Loucy (cell line): ENCODE measurements around the gene NPDC1.

ENCODE experiments used
- H2AFZ ChIP-seq: fragments of 200-600 bp; sonication (generic); 2 replicates; pipeline ENCODE4 v1.6.0; 2016; ENCODE audit warnings: antibody characterized with exemption, mild to moderate bottlenecking, low read length, moderate library complexity
- H3F3A ChIP-seq: fragments of 200-600 bp; 2 replicates; pipeline ENCODE4 v1.6.0; 2016; ENCODE audit warnings: antibody characterized with exemption, low read depth, mild to moderate bottlenecking
- H3K27me3 ChIP-seq: fragments of 200-600 bp; sonication (generic); 2 replicates; pipeline ENCODE4 v1.6.1; 2014; ENCODE audit warnings: low read length, mild to moderate bottlenecking; ENCODE audit not compliant: insufficient read depth, poor library complexity, severe bottlenecking
- H3K36me3 ChIP-seq: fragments of 200-600 bp; sonication (generic); 2 replicates; pipeline ENCODE4 v1.6.1; 2016; ENCODE audit warnings: low read length; ENCODE audit not compliant: insufficient read depth
- H3K4me1 ChIP-seq: fragments of 200-600 bp; sonication (generic); 2 replicates; pipeline ENCODE4 v1.5.1; 2014; ENCODE audit warnings: low read length, mild to moderate bottlenecking; ENCODE audit not compliant: insufficient read depth, poor library complexity, severe bottlenecking
- H3K4me2 ChIP-seq: fragments of 200-600 bp; sonication (generic); 2 replicates; pipeline ENCODE4 v1.6.0; 2014; ENCODE audit warnings: antibody characterized with exemption, low read length, low read depth, mild to moderate bottlenecking; ENCODE audit not compliant: poor library complexity, severe bottlenecking
- H3K4me3 ChIP-seq: fragments of 200-600 bp; sonication (generic); 2 replicates; pipeline ENCODE4 v1.5.1; 2014; ENCODE audit warnings: low read length, mild to moderate bottlenecking, mixed read lengths; ENCODE audit not compliant: poor library complexity, severe bottlenecking
- H3K79me2 ChIP-seq: fragments of 200-600 bp; sonication (generic); 2 replicates; pipeline ENCODE4 v1.6.1; 2014; ENCODE audit warnings: low read length; ENCODE audit not compliant: insufficient read depth
- H3K9ac ChIP-seq: fragments of 200-600 bp; sonication (generic); 2 replicates; pipeline ENCODE4 v1.6.0; 2014; ENCODE audit warnings: mild to moderate bottlenecking, low read depth, low read length, moderate library complexity; ENCODE audit not compliant: poor library complexity, severe bottlenecking
- H3K9me2 ChIP-seq: fragments of 200-600 bp; sonication (generic); replicated peaks from 2 replicates; pipeline ENCODE4 v1.6.1; 2016; ENCODE audit warnings: low read depth, low read length, mixed read lengths
- H3K9me3 ChIP-seq: fragments of 200-600 bp; sonication (generic); 2 replicates; pipeline ENCODE4 v1.6.1; 2014; ENCODE audit warnings: mild to moderate bottlenecking, antibody characterized with exemption, low read length, low read depth; ENCODE audit not compliant: insufficient read depth
- H4K20me1 ChIP-seq: fragments of 200-600 bp; sonication (generic); 2 replicates; pipeline ENCODE4 v1.6.0; 2014; ENCODE audit warnings: antibody characterized with exemption, low read length, mild to moderate bottlenecking; ENCODE audit not compliant: insufficient read depth, poor library complexity, severe bottlenecking
- EZH2phosphoT487 ChIP-seq: fragments of 200-600 bp; IDR thresholded peaks from 2 replicates; pipeline ENCODE4 v1.6.1; 2018; ENCODE audit warnings: antibody characterized with exemption, mild to moderate bottlenecking, moderate library complexity, borderline replicate concordance
- TF ChIP-seq, protein P1 (sequence below): fragments of 200-600 bp; sonication (generic); conservative IDR thresholded peaks from 2 replicates; pipeline ENCODE4 v1.5.1; 2014; ENCODE audit warnings: mild to moderate bottlenecking, antibody characterized with exemption, low read length

Gene NPDC1

DNA sequence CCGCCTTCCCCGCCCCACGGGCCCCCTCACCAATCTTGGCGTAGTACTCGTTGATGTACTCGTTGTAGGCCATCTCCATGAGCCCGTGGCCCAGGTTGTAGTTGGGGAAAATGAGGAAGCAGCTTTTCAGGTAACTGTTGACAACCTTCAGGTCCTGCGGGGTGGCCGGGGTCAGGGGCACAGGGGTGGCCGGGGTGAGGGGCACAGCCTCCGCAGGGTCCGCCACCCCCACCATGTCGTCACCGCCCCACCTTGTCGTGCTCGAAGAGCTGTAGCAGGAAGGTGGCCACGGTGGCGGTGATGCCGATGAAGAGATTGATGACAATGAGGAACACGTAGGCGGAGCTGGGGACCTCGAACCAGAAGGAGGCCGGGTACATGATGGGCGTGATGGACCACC, 34.8 kb downstream of the NPDC1 start:
- TF ChIP-seq, protein P1, sequence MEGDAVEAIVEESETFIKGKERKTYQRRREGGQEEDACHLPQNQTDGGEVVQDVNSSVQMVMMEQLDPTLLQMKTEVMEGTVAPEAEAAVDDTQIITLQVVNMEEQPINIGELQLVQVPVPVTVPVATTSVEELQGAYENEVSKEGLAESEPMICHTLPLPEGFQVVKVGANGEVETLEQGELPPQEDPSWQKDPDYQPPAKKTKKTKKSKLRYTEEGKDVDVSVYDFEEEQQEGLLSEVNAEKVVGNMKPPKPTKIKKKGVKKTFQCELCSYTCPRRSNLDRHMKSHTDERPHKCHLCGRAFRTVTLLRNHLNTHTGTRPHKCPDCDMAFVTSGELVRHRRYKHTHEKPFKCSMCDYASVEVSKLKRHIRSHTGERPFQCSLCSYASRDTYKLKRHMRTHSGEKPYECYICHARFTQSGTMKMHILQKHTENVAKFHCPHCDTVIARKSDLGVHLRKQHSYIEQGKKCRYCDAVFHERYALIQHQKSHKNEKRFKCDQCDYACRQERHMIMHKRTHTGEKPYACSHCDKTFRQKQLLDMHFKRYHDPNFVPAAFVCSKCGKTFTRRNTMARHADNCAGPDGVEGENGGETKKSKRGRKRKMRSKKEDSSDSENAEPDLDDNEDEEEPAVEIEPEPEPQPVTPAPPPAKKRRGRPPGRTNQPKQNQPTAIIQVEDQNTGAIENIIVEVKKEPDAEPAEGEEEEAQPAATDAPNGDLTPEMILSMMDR: no peak
- TF ChIP-seq EZH2phosphoT487: no peak
- Histone ChIP-seq H3K27me3 (no peaks in the 10 kb centered on the region), H2AFZ (no peak overlapping the region), H4K20me1 (no peaks in the 10 kb centered on the region), H3K9me2 (no peaks in the 10 kb centered on the region), H3K4me3 (no peak overlapping the region), H3K36me3 (no peaks in the 10 kb centered on the region; the same call in 1 of the 2 replicates), H3K4me1 (no peaks in the 10 kb centered on the region), H3K4me2 (no peak overlapping the region), H3K79me2 (no peaks in the 10 kb centered on the region), H3K9ac (no peak overlapping the region), H3K9me3 (no peaks in the 10 kb centered on the region), H3F3A (no peaks in the 10 kb centered on the region)

DNA sequence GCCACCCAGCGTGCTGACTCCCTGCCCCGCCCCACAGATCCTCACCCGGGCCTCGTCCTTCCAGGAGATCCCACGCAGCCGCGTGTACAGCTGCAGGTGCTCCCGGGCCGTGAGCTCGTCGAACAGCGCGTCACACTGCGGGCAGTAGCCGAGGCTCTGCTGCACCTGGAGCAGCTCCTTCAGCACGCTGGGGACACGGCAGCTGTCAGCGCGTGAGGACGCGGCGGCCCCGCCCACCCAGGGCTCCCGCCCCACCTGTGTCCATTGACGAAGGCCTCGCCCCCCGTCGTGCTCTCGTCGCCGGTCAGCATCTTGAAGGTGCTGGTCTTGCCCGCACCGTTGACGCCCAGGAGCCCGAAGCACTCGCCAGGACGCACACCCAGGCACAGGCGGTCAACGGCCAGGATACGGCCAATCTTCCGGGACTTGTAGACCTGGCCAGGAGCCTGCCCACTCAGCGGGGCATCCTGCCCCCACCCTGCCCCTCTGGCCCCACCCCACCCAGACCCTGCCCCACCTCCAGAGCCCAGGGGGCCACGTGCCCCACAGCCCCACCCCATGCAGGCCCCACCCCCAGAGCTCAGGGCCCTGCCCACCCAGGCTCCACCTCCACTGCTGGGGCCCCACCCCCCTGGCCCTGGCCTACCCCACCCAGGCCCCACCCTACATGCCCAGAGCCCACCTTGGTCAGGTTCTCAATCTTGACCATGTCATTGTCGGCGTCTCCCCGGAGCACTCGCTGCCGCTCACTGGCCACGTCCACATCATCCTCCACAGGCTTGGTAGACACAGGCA, 35.8 kb downstream of the NPDC1 start:
- H4K20me1 ChIP-seq: no peaks in the 10 kb centered on the region
- no peaks in the 10 kb centered on the region for H3F3A ChIP-seq
- H3K27me3 ChIP-seq: no peaks in the 10 kb centered on the region
- H3K9me2 ChIP-seq: no peaks in the 10 kb centered on the region
- H3K4me2 ChIP-seq: no peak overlapping the region
- no peaks in the 10 kb centered on the region for H3K9me3 ChIP-seq
- H3K36me3 ChIP-seq: no peaks in the 10 kb centered on the region
- H3K4me3 ChIP-seq: no peak overlapping the region
- no peak overlapping the region for H2AFZ ChIP-seq
- no peaks in the 10 kb centered on the region for H3K79me2 ChIP-seq
- no peak for TF ChIP-seq EZH2phosphoT487
- TF ChIP-seq, protein P1: no peak
- H3K4me1 ChIP-seq: no peaks in the 10 kb centered on the region
- no peak overlapping the region for H3K9ac ChIP-seq

DNA sequence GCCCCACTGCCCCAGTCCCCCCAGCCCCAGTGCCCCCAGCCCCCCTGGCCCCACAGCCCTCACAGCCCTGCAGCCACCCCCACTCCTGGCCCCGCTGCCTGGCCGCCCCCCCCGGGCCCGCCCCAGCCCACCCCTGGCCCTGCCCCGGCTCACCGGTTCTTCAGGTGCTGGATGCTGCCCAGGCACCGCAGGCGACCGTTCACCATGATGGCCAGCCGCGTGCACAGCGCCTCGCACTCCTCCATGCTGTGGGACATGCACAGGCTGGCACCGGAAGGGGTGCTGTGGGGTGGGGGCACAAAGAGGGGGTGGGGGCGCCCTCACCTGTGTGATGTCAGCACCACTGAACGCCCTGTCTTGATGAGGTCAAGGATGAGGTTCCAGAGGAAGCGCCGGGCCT, 36.8 kb downstream of the NPDC1 start:
- H4K20me1 ChIP-seq: no peaks in the 10 kb centered on the region
- no peak overlapping the region for H2AFZ ChIP-seq
- H3K4me2 ChIP-seq: no peak overlapping the region
- H3K9ac ChIP-seq: no peak overlapping the region
- H3K9me2 ChIP-seq: no peaks in the 10 kb centered on the region
- H3K27me3 ChIP-seq: no peaks in the 10 kb centered on the region
- no peak overlapping the region for H3K4me3 ChIP-seq
- no peaks in the 10 kb centered on the region for H3F3A ChIP-seq
- no peaks in the 10 kb centered on the region for H3K79me2 ChIP-seq
- no peaks in the 10 kb centered on the region for H3K36me3 ChIP-seq
- no peaks in the 10 kb centered on the region for H3K4me1 ChIP-seq
- H3K9me3 ChIP-seq: no peaks in the 10 kb centered on the region
- TF ChIP-seq, protein P1: no peak
- TF ChIP-seq EZH2phosphoT487: no peak
